ENCODE data around the gene P2RX7.

GRCh38 chr12:121165316-121165715 is 32.6 kb downstream of the P2RX7 start:
- TF ChIP-seq CTCF (conservative IDR thresholded peaks at IDR 0.05; ENCODE audit: low read depth, low read length), result no peak
- TF ChIP-seq EZH2 (IDR thresholded peaks at IDR 0.05; ENCODE audit: borderline replicate concordance, low read depth, low read length, poor library complexity, severe bottlenecking), result no peak

All from A673 (cell line).